HCT116 (cell line): Measurements from ENCODE around the gene ATP2A3. TPM values are rescaled to one million over a fixed set of nuclear protein-coding genes. Genes with fewer than 3 reads are reported as not detected.

Source experiments
- ATAC-seq: fragments of 200-7000 bp; cut with Tn5 transposase; 2 replicates; pipeline ENCODE4 v1.9.1; 2020; ENCODE audit warnings: mild to moderate bottlenecking, moderate library complexity
- BruUV-seq: library from RNA; stranded (reverse); fragments of 400-500 nt; replicated peaks from 2 replicates; lab custom pipeline; 2021; lab: Mats Ljungman, UMichigan
- CTCF ChIA-PET: fragments of 300-600 bp; sonication (Branson Sonifier 250); formaldehyde crosslinking; loops from one replicate; lab custom pipeline; 2021; ENCODE audit warnings: antibody characterized with exemption; lab: Charles Lee
- POLR2A ChIA-PET: fragments of 300-600, 350-600 bp; sonication (Branson Sonifier 250); formaldehyde crosslinking; loops from one replicate; lab custom pipeline; 2021; ENCODE audit warnings: antibody characterized with exemption; lab: Charles Lee
- RAD21 ChIA-PET, 2 experiments: fragments of 300-600 bp; sonication (Branson Sonifier 250); formaldehyde crosslinking; loops; one replicate each; lab custom pipeline; 2023; ENCODE audit warnings: low total read pairs in 2 of 2; ENCODE audit not compliant: uncharacterized antibody in 2 of 2, unreplicated experiment in 2 of 2, low non-redundant PET in 1 of 2; lab: Charles Lee
- DNase-seq: peaks from one replicate; pipeline ENCODE4 v3.0.0-alpha.2; 2010; ENCODE audit warnings: low read depth, low spot score
- H2AFZ ChIP-seq: fragments of 200-600 bp; shearing (Covaris generic), sonication (generic); 2 replicates; pipeline ENCODE4 v1.6.1; 2017; ENCODE audit warnings: low read depth, mixed run types, mixed read lengths, antibody characterized with exemption, low read length; ENCODE audit not compliant: poor library complexity, severe bottlenecking
- H3K27ac ChIP-seq: 2 replicates; pipeline ENCODE4 v1.5.1; 2012; ENCODE audit warnings: low read depth, low read length
- H3K27me3 ChIP-seq: fragments of 200-600 bp; sonication (generic); 2 replicates; pipeline ENCODE4 v1.6.1; 2016; ENCODE audit warnings: mixed run types, low read length, mixed read lengths; ENCODE audit not compliant: insufficient read depth
- H3K36me3 ChIP-seq, 2 experiments: fragments of 200-500 bp in 1 of 2; fragments of 200-600 bp in 1 of 2; sonication (Bioruptor generic) in 1 of 2; sonication (generic) in 1 of 2; 2 replicates each; pipeline versions ENCODE4 v1.5.1 to v1.6.1; 2014 to 2016; ENCODE audit warnings: low read length in 2 of 2, inconsistent platforms in 1 of 2, mixed read lengths in 1 of 2, mixed run types in 1 of 2; ENCODE audit not compliant: insufficient read depth in 2 of 2, control insufficient read depth in 1 of 2
- H3K4me1 ChIP-seq, 2 experiments: fragments of 200-600 bp in 1 of 2; sonication (generic) in 1 of 2; 2 replicates each; pipeline versions ENCODE4 v1.5.1 to v1.6.1; 2012 to 2017; ENCODE audit warnings: low read length in 2 of 2, inconsistent platforms in 1 of 2, mild to moderate bottlenecking in 1 of 2, mixed read lengths in 1 of 2, mixed run types in 1 of 2, moderate library complexity in 1 of 2; ENCODE audit not compliant: insufficient read depth in 2 of 2, control insufficient read depth in 1 of 2
- H3K4me2 ChIP-seq: fragments of 200-600 bp; sonication (generic); 2 replicates; pipeline ENCODE4 v1.6.1; 2017; ENCODE audit warnings: mixed run types, low read length, mixed read lengths
- H3K4me3 ChIP-seq, 2 experiments: fragments of 200-600 bp in 1 of 2; sonication (generic) in 1 of 2; replicated peaks in 1 of 2; 2 replicates each; pipeline ENCODE4 v1.5.1; 2011 to 2016; ENCODE audit warnings: low read length in 2 of 2, control low read depth in 1 of 2, low read depth in 1 of 2, mild to moderate bottlenecking in 1 of 2, mixed read lengths in 1 of 2, mixed run types in 1 of 2
- H3K79me2 ChIP-seq: fragments of 200-600 bp; sonication (generic); 2 replicates; pipeline ENCODE4 v1.6.1; 2017; ENCODE audit warnings: mild to moderate bottlenecking, mixed run types, low read length, moderate library complexity, mixed read lengths; ENCODE audit not compliant: insufficient read depth
- H3K9ac ChIP-seq: fragments of 200-600 bp; sonication (generic); 2 replicates; pipeline ENCODE4 v1.6.1; 2016; ENCODE audit warnings: low read length, mixed read lengths
- H3K9me2 ChIP-seq: fragments of 200-600 bp; sonication (generic), shearing (Covaris generic); 2 replicates; pipeline ENCODE4 v1.6.1; 2017; ENCODE audit warnings: mixed run types, mild to moderate bottlenecking, moderate library complexity; ENCODE audit not compliant: insufficient read depth
- H3K9me3 ChIP-seq, 2 experiments: fragments of 200-500 bp in 1 of 2; fragments of 200-600 bp in 1 of 2; sonication (Bioruptor generic) in 1 of 2; sonication (generic) in 1 of 2; 2 replicates each; pipeline ENCODE4 v1.6.1; 2014 to 2017; ENCODE audit warnings: low read length in 2 of 2, mixed read lengths in 2 of 2, inconsistent platforms in 1 of 2, low read depth in 1 of 2, mild to moderate bottlenecking in 1 of 2, mixed run types in 1 of 2, moderate library complexity in 1 of 2; ENCODE audit not compliant: control insufficient read depth in 1 of 2, insufficient read depth in 1 of 2
- H4K20me1 ChIP-seq: fragments of 200-600 bp; sonication (generic), shearing (Covaris generic); 2 replicates; pipeline ENCODE4 v1.6.1; 2017; ENCODE audit warnings: mixed run types, mild to moderate bottlenecking, moderate library complexity; ENCODE audit not compliant: insufficient read depth
- CBX3 ChIP-seq: IDR thresholded peaks from 2 replicates; pipeline ENCODE4 v1.6.1; 2012; ENCODE audit warnings: low read depth
- CEBPB ChIP-seq: IDR thresholded peaks from 2 replicates; pipeline ENCODE4 v1.6.1; 2012; ENCODE audit warnings: low read depth
- EGR1 ChIP-seq: IDR thresholded peaks from 2 replicates; pipeline ENCODE4 v1.6.1; 2012; ENCODE audit warnings: low read depth
- ELF1 ChIP-seq: IDR thresholded peaks from 2 replicates; pipeline ENCODE4 v1.6.1; 2012; ENCODE audit warnings: low read depth, borderline replicate concordance
- EZH2 ChIP-seq: fragments of 200-600 bp; sonication (generic); IDR thresholded peaks from 2 replicates; pipeline ENCODE4 v1.6.1; 2017; ENCODE audit warnings: antibody characterized with exemption, mixed run types
- FOSL1 ChIP-seq: IDR thresholded peaks from 2 replicates; pipeline ENCODE4 v1.6.1; 2012; ENCODE audit warnings: low read depth
- JUND ChIP-seq: IDR thresholded peaks from 2 replicates; pipeline ENCODE4 v1.6.1; 2012
- POLR2A ChIP-seq: IDR thresholded peaks from 2 replicates; pipeline ENCODE4 v1.7.0; 2011; ENCODE audit warnings: borderline replicate concordance; ENCODE audit not compliant: insufficient read depth, insufficient read length; ENCODE audit errors: extremely low read depth
- RAD21 ChIP-seq: IDR thresholded peaks from 2 replicates; pipeline ENCODE4 v1.6.1; 2012; ENCODE audit warnings: low read depth, mild to moderate bottlenecking
- SIN3A ChIP-seq: IDR thresholded peaks from 2 replicates; pipeline ENCODE4 v1.6.1; 2012; ENCODE audit warnings: low read depth
- SP1 ChIP-seq: IDR thresholded peaks from 2 replicates; pipeline ENCODE4 v1.6.1; 2012; ENCODE audit warnings: low read depth
- ZFX ChIP-seq: fragments of 450-650 bp; IDR thresholded peaks from 2 replicates; pipeline ENCODE4 v1.6.1; 2017
- ZNF274 ChIP-seq: fragments of 200-500 bp; sonication (Bioruptor generic); IDR thresholded peaks from 2 replicates; pipeline ENCODE4 v1.6.1; 2014; ENCODE audit warnings: mild to moderate bottlenecking, low read depth, low read length, inconsistent platforms
- intact Hi-C: fragments of 100-400 bp; cut with micrococcal nuclease; formaldehyde crosslinking; loops from 2 replicates; pipeline ENCODE4 v1.10.0; 2022
- total RNA-seq: library from RNA; stranded (reverse); gene quantifications from one replicate; pipeline ENCODE4 v1.2.1, GENCODE V29; 2021; ENCODE audit not compliant: unreplicated experiment
- TF ChIP-seq, protein P1 (sequence below): IDR thresholded peaks from 2 replicates; pipeline ENCODE4 v1.6.1; 2012
- TF ChIP-seq, protein P2 (sequence below): IDR thresholded peaks from 2 replicates; pipeline ENCODE4 v1.6.1; 2012
- TF ChIP-seq, protein P3 (sequence below): IDR thresholded peaks from 2 replicates; pipeline ENCODE4 v1.6.1; 2012; ENCODE audit warnings: low read depth

ATP2A3 gene
- total RNA-seq, 1 experiment from 2014 or later, result 23.1 TPM

DNA sequence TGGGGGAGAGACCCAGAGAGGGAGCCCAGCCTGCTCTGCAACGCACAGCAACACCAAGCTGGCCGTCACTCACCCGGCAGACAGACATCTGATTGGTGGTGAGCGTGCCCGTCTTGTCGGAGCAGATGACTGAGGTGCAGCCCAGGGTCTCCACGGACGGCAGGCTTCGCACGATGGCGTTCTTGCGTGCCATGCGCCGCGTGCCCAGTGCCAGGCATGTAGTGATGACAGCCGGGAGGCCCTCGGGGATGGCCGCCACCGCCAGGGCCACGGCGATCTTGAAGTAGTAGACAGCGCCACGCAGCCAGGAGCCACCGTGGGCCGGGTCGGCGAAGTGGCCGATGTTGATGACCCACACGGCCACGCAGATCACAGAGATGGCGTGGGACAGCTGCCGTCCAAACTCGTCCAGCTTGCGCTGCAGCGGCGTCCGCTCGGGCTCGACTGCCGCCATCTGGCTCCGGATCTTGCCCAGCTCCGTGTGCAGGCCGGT is 16.9 kb downstream of the ATP2A3 start:
- BruUV-seq, result no TSS peak
- POLR2A ChIA-PET, result interaction anchor here (1.1 kb wide), 1 partner anchor 18 kb away, joined by 3 read pairs; no protein-coding TSS in a partner anchor
- RAD21 ChIA-PET, result no interaction called here
- Histone ChIP-seq H3K36me3 (no peaks in the 10 kb centered on the region), H3K4me1 (peaks cover 6 to 14% of the 10 kb centered on the region in 2 experiments; a peak in 3 of 4 replicates), H3K4me2 (no peak overlapping the region), H3K9me2 (no peaks in the 10 kb centered on the region)
- intact Hi-C loops, result no loop called here
- no peak for TF ChIP-seq ZNF274
- TF ChIP-seq SIN3A, result no peak
- TF ChIP-seq SP1, result no peak
- TF ChIP-seq CEBPB, result no peak
- TF ChIP-seq FOSL1, result no peak
- no peak for TF ChIP-seq JUND
- TF ChIP-seq ELF1, result no peak
- TF ChIP-seq EGR1, result no peak
- no peak for TF ChIP-seq ZFX
- TF ChIP-seq, protein P1, sequence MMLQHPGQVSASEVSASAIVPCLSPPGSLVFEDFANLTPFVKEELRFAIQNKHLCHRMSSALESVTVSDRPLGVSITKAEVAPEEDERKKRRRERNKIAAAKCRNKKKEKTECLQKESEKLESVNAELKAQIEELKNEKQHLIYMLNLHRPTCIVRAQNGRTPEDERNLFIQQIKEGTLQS, result no peak
- no peak for TF ChIP-seq RAD21
- TF ChIP-seq, all 23 proteins: peak for 0
- Histone ChIP-seq H3K9me3 (no peaks in the 10 kb centered on the region), H3K27ac (no peak overlapping the region), H3K79me2 (no peaks in the 10 kb centered on the region), H3K4me3 (no peak overlapping the region), H3K9ac (no peak overlapping the region), H2AFZ (no peak overlapping the region), H4K20me1 (no peaks in the 10 kb centered on the region), H3K27me3 (no peaks in the 10 kb centered on the region)
- ATAC-seq (no peak), DNase-seq (no peak)
- CTCF ChIA-PET, result no interaction called here

DNA sequence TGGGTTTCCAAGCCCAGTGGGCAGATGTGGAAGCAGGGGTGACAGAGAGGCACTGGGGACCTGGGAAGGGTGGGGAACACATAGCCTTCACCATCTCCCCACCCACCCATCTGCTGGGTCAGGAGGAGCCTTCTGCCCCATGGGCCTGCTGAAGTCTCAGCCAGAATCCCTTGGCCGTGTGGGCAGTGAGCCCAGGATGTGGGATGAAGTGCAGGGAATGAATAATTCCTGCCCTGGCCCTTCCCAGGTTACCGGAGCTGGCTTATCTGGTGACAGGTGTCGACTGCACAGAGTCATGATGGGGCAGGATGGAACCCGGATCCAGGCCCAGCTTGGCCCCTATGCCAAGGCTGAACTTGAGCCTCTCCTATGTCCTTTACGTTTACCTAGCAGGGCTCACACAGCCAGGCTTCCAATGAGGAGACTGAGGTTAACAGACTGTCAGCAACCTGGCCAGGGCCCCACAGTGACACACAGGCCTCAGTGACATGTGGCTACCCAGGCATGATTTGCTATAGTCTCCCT is 17.5 kb downstream of the ATP2A3 start:
- H3K4me3 ChIP-seq, result no peak overlapping the region
- DNase-seq, result no peak
- intact Hi-C loops, result no loop called here
- H4K20me1 ChIP-seq, result no peaks in the 10 kb centered on the region
- no peak for ATAC-seq
- H3K9me3 ChIP-seq, result no peaks in the 10 kb centered on the region
- RAD21 ChIA-PET, result no interaction called here
- H2AFZ ChIP-seq, result no peak overlapping the region
- H3K79me2 ChIP-seq, result no peaks in the 10 kb centered on the region
- H3K36me3 ChIP-seq, result no peaks in the 10 kb centered on the region
- BruUV-seq, result no TSS peak
- peaks cover 6 to 14% of the 10 kb centered on the region in 2 experiments; a peak in 3 of 4 replicates for H3K4me1 ChIP-seq
- no peak overlapping the region for H3K4me2 ChIP-seq
- H3K27me3 ChIP-seq, result no peaks in the 10 kb centered on the region
- H3K9me2 ChIP-seq, result no peaks in the 10 kb centered on the region
- POLR2A ChIA-PET, result no interaction called here
- CTCF ChIA-PET, result no interaction called here
- H3K27ac ChIP-seq, result no peak overlapping the region
- no peak overlapping the region for H3K9ac ChIP-seq
- TF ChIP-seq, protein P2, sequence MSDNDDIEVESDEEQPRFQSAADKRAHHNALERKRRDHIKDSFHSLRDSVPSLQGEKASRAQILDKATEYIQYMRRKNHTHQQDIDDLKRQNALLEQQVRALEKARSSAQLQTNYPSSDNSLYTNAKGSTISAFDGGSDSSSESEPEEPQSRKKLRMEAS, result no peak
- TF ChIP-seq CBX3 (no peak), ZFX (no peak), EGR1 (no peak), ZNF274 (no peak), EZH2 (no peak), FOSL1 (no peak), SP1 (no peak), POLR2A (no peak)
- TF ChIP-seq, protein P3, sequence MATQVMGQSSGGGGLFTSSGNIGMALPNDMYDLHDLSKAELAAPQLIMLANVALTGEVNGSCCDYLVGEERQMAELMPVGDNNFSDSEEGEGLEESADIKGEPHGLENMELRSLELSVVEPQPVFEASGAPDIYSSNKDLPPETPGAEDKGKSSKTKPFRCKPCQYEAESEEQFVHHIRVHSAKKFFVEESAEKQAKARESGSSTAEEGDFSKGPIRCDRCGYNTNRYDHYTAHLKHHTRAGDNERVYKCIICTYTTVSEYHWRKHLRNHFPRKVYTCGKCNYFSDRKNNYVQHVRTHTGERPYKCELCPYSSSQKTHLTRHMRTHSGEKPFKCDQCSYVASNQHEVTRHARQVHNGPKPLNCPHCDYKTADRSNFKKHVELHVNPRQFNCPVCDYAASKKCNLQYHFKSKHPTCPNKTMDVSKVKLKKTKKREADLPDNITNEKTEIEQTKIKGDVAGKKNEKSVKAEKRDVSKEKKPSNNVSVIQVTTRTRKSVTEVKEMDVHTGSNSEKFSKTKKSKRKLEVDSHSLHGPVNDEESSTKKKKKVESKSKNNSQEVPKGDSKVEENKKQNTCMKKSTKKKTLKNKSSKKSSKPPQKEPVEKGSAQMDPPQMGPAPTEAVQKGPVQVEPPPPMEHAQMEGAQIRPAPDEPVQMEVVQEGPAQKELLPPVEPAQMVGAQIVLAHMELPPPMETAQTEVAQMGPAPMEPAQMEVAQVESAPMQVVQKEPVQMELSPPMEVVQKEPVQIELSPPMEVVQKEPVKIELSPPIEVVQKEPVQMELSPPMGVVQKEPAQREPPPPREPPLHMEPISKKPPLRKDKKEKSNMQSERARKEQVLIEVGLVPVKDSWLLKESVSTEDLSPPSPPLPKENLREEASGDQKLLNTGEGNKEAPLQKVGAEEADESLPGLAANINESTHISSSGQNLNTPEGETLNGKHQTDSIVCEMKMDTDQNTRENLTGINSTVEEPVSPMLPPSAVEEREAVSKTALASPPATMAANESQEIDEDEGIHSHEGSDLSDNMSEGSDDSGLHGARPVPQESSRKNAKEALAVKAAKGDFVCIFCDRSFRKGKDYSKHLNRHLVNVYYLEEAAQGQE, result no peak
